BJ (cell line): ENCODE data around the gene MCTP1. TPM values are rescaled to one million over a fixed set of nuclear protein-coding genes. Genes with fewer than 3 reads are reported as not detected.

Experiments used
- CTCF ChIA-PET: fragments of 350-600 bp; formaldehyde crosslinking; extraction: SDS; loops from one replicate; lab custom pipeline; 2021; ENCODE audit warnings: antibody characterized with exemption, inconsistent platforms; lab: Yijun Ruan, JAX
- POLR2A ChIA-PET: fragments of 300-600 bp; sonication (Branson Sonifier 250); formaldehyde crosslinking; extraction: SDS; loops from one replicate; lab custom pipeline; 2021; ENCODE audit warnings: antibody characterized with exemption; lab: Charles Lee
- DNase-seq: peaks from one replicate; pipeline ENCODE4 v3.0.0-alpha.2; 2011; ENCODE audit warnings: low read depth
- H3K27me3 ChIP-seq: 2 replicates; pipeline ENCODE4 v1.6.0; 2011; ENCODE audit warnings: low read length; ENCODE audit not compliant: control insufficient read depth, insufficient read depth
- H3K36me3 ChIP-seq: 2 replicates; pipeline ENCODE4 v1.5.1; 2011; ENCODE audit warnings: low read length; ENCODE audit not compliant: control insufficient read depth, insufficient read depth
- H3K4me3 ChIP-seq: 2 replicates; pipeline ENCODE4 v1.5.1; 2011; ENCODE audit warnings: low read depth, mild to moderate bottlenecking, control low read depth, low read length
- CTCF ChIP-seq: IDR thresholded peaks from 2 replicates; pipeline ENCODE4 v1.5.1; 2011; ENCODE audit warnings: low read depth, mild to moderate bottlenecking, control low read depth, inconsistent platforms, low read length, moderate library complexity; ENCODE audit not compliant: insufficient read depth
- polyA plus RNA-seq: library from polyadenylated mRNA; depleted of rRNA; stranded (reverse); fragments of >200 nt; gene quantifications from 2 replicates; pipeline ENCODE4 v1.2.3, GENCODE V29; 2011

Gene MCTP1
- polyA plus RNA-seq, 1 experiment = 0.02 TPM

DNA sequence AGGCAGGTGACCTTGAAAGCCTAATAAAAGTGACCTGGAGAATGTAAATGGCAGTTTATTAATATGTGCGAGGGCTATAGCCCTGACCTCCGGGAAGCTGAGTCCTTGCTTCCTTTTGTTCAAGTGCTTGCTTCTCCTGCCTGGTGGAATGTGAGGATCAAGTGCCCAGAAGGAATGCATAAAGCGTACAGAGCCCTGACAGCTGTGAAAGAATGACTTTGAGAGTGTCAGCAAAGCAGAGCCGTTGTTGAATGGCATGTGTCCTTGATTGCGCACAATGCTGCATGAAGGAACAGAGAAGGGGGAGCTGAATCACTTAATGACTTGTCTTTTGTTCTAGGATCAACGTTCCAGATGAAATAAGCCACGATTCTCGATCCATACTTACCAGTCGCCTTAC lies 533.4 kb downstream of the MCTP1 start:
- DNase-seq = no peak
- H3K36me3 ChIP-seq = no peaks in the 10 kb centered on the region
- H3K4me3 ChIP-seq = no peak overlapping the region
- CTCF ChIA-PET = interaction anchor here (0.7 to 2.4 kb wide), 4 partner anchors 8 to 228 kb away, joined by 4 to 7 read pairs (median 6); no protein-coding TSS in a partner anchor
- POLR2A ChIA-PET = no interaction called here
- H3K27me3 ChIP-seq = 0 out of 2 replicates have a peak, but pooled peaks cover 1% of the 10 kb centered on the region
- TF ChIP-seq CTCF = no peak

DNA sequence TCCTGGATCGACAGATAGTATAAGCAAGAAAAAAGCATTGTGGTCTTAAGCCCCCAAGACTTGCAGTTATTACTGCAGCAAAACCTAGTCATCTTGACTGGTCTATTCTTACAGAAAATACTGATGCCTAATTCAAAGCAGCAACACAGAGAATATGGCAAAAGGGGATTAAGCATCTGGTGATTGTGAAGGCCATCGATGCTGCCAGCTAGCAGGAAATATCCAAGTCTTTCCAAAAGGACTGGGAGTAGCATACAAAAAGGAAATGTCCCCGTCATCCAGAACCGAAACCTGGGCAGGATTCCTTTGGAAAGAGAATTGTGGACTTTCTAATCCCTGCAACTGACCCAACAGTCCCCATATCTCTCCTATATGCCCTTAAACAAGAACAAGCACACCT lies 534.2 kb downstream of the MCTP1 start:
- ChIA-PET POLR2A (no interaction called here), CTCF (interaction anchor here (2.4 kb wide), 1 partner anchor 12 kb away, joined by 7 read pairs; no protein-coding TSS in a partner anchor)
- Histone ChIP-seq H3K27me3 (no peaks in the 10 kb centered on the region), H3K36me3 (no peaks in the 10 kb centered on the region), H3K4me3 (no peak overlapping the region)
- no peak for DNase-seq
- TF ChIP-seq CTCF = no peak

DNA sequence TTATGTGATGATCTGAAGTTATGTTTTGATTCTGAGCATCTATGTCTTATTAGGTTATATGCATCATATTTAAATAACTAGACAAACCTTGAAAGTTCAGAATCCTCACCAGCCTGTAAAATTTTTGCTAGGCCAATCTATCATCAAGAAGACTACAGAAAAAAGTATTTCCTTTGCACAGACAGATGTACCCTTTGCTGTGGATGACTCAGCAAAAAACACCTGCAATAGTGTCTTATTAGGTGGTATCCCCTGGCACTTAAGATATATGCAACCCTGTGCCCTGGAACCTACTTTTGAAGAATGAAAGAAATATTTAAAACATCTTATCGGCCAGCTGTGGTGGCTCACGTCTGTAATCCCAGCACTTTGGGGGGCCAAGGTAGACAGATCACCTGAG lies 535.9 kb downstream of the MCTP1 start:
- Histone ChIP-seq H3K36me3 (no peaks in the 10 kb centered on the region), H3K4me3 (no peak overlapping the region), H3K27me3 (no peaks in the 10 kb centered on the region)
- CTCF ChIA-PET = interaction anchor here (2.4 kb wide), 1 partner anchor 11 kb away, joined by 7 read pairs; no protein-coding TSS in a partner anchor
- no peak for DNase-seq
- TF ChIP-seq CTCF = no peak
- POLR2A ChIA-PET = no interaction called here

DNA sequence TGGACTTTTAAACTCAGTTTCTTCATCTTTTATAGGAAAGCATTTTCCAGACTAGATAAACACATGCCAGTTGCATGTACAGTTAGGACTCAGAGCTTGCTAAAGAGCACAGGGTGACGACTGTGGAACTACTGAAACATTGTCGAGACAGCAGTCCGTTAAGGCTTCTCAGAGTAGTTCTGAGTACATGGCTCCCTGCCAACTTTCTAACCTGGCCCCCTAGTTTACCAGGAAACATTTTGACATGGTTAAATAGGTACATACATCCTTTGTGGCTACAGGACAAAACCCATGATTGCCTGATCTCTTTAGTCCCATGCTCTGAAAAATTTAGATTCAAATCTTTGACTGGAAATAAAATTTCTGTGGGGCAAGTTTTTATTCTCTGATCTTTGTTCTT lies 536.7 kb downstream of the MCTP1 start:
- ChIA-PET CTCF (interaction anchor here (1.1 to 2.5 kb wide), 2 partner anchors 10 to 224 kb away, joined by 3 to 13 read pairs; no protein-coding TSS in a partner anchor), POLR2A (no interaction called here)
- H3K27me3 ChIP-seq = no peaks in the 10 kb centered on the region
- no peaks in the 10 kb centered on the region for H3K36me3 ChIP-seq
- no peak overlapping the region for H3K4me3 ChIP-seq
- DNase-seq = no peak
- TF ChIP-seq CTCF = no peak

DNA sequence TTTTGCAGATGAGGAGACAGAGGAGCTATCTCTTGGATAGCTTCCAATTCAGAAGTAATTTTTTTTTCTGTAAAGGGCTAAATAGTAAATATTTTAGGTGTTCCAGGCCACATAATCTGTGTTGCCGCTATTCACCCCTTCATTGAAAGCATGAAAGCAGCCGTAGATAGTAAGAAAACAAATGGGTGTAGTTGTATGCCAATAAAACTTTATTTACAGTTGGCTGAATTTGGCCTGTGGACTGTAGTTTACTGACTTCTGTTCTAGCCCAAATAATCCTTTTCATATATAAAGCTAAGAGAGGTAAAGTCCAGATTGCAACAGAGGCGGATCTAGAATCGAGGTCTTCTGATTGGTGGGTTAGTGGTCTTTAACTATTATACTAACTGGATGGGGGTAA lies 537.5 kb downstream of the MCTP1 start:
- no peak for DNase-seq
- TF ChIP-seq CTCF = no peak
- ChIA-PET CTCF (interaction anchor here (1.1 to 2.5 kb wide), 3 partner anchors 9 to 223 kb away, joined by 3 to 13 read pairs (median 3); no protein-coding TSS in a partner anchor), POLR2A (no interaction called here)
- H3K27me3 ChIP-seq = no peaks in the 10 kb centered on the region
- H3K4me3 ChIP-seq = no peak overlapping the region
- no peaks in the 10 kb centered on the region for H3K36me3 ChIP-seq
